Measurements from ENCODE around the gene CACNB1. TPM values are rescaled to one million over a fixed set of nuclear protein-coding genes. Genes with fewer than 3 reads are reported as not detected.
A peak's percentile ranks its signal among the peaks of the same experiment; 100 is the strongest.

CACNB1 gene
- total RNA-seq, 1 experiment from 2014 or later, result 20.0 TPM

- Histone ChIP-seq H4K5ac (ENCODE audit: insufficient read length, low read depth, low read length) (no peak overlapping the region), H3K4ac (ENCODE audit: low read depth, low read length) (no peak overlapping the region; the same call in 1 of the 2 replicates), H2AFZ (ENCODE audit: low read length) (no peak overlapping the region), H4K91ac (ENCODE audit: insufficient read length, low read depth, low read length) (no peak overlapping the region), H3K18ac (ENCODE audit: insufficient read length, low read depth, low read length) (no peak overlapping the region), H3K14ac (ENCODE audit: insufficient read depth, low read length) (peak overlapping the region; percentile 97; the same call in 1 of the 2 replicates), H2BK15ac (ENCODE audit: low read depth, low read length) (no peak overlapping the region), H3K4me1 (ENCODE audit: insufficient read depth, low read length) (no peaks in the 10 kb centered on the region; the same call in 1 of the 2 replicates), H2BK5ac (ENCODE audit: insufficient read length, low read length) (no peak overlapping the region), H3K4me2 (ENCODE audit: insufficient read depth, insufficient read length, low read length) (peak overlapping the region; percentile 88), H4K20me1 (ENCODE audit: control insufficient read depth, insufficient read depth, insufficient read length) (no peaks in the 10 kb centered on the region), H3K23me2 (ENCODE audit: insufficient read length, low read depth, low read length, poor library complexity, severe bottlenecking) (peaks cover 8% of the 10 kb centered on the region), H3K79me2 (ENCODE audit: insufficient read depth, low read length) (peaks cover 6% of the 10 kb centered on the region; the same call in 1 of the 2 replicates), H3K9me3 (ENCODE audit: control insufficient read depth, low read depth, low read length) (no peaks in the 10 kb centered on the region), H2BK20ac (ENCODE audit: low read depth, low read length, poor library complexity, severe bottlenecking) (no peak overlapping the region), H3K56ac (ENCODE audit: insufficient read length, low read depth, low read length) (no peak overlapping the region), H2BK120ac (ENCODE audit: low read depth, low read length, poor library complexity, severe bottlenecking) (no peak overlapping the region), H3K79me1 (ENCODE audit: insufficient read depth, low read depth, low read length, poor library complexity, severe bottlenecking) (no peaks in the 10 kb centered on the region), H3T11ph (ENCODE audit: low read length) (no peak overlapping the region), H4K8ac (replicated peaks; ENCODE audit: insufficient read length, low read depth, low read length) (no peak overlapping the region), H3K9ac (ENCODE audit: extremely low read depth, insufficient read length, low read length) (peak overlapping the region; percentile 99), H3K27me3 (ENCODE audit: insufficient read depth, low read length) (no peaks in the 10 kb centered on the region), H2BK12ac (ENCODE audit: insufficient read length, low read depth, low read length) (no peak overlapping the region), H3K23ac (ENCODE audit: insufficient read length, low read depth, low read length) (no peak overlapping the region), H2AK5ac (ENCODE audit: insufficient read length, low read length) (no peak overlapping the region), H3K27ac (ENCODE audit: insufficient read length, low read depth, low read length) (peak overlapping the region; percentile 75)
- WGBS (ENCODE audit: extremely low coverage, insufficient read length, low lambda C conversion rate), result no CpG with 5 or more reads among the region's 11 CpGs
- Mint-ChIP-seq H3K4me1 (peaks cover 26 to 31% of the 10 kb centered on the region in 2 experiments), H3K4me3 (peak overlapping the region; percentile 98), H3K27me3 (ENCODE audit: low read depth) (no peaks in the 10 kb centered on the region), H3K36me3 (ENCODE audit: insufficient read depth in 1 of 3, low read depth in 3 of 3) (peaks cover 39 to 52% (median 51%) of the 10 kb centered on the region in 3 experiments), H3K9me3 (peaks cover 0 to 7% of the 10 kb centered on the region in 2 experiments; a peak in 1 of 5 replicates), H3K27ac (peak overlapping the region; percentile 99 to 100 (median 100))
- no peak for DNase-seq
- TF ChIP-seq CTCF (conservative IDR thresholded peaks at IDR 0.05), result no peak
Observed at GRCh38 chr17:39200957-39201510, 3.6 kb upstream of the CACNB1 start.

Data from H9 (cell line).